ENCODE results near the gene ZNF8.
"Not testable (repeated sequence)": the region's sequence is repeated elsewhere in the genome, so short reads cannot be mapped to it uniquely, and the experiment has no call there.

The ZNF8 gene

DNA sequence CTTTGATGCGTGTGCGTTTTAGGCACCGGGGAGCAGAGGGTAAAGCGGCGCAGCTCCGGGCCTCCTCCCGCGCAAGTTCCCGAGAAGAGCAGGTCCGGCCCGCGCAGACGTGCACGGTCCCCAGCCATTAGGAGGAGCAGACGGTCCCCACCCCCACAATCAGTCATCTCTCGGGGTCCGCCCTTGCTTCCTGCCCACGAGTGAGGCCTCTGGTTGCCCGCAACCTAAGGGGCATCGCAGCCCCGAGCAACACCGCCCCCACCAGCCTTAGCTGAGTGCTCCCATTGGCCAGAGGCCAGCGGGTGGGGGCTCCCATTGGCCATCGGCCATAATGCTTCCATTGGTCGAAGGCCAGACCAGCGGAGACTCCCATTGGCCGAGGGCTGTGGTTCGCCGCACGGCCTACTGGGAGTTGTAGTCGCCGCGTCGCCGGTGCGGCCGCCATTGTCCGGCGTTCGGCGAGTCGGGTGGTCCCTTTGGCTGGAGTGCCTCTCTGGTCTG lies at the start of gene ZNF8:
ZNF8 (plus strand) TSS at position 415 of the 501 bp plus-strand sequence. CDS start 127 bp downstream, outside the sequence.
- DNase-seq: peak; percentile 98

DNA sequence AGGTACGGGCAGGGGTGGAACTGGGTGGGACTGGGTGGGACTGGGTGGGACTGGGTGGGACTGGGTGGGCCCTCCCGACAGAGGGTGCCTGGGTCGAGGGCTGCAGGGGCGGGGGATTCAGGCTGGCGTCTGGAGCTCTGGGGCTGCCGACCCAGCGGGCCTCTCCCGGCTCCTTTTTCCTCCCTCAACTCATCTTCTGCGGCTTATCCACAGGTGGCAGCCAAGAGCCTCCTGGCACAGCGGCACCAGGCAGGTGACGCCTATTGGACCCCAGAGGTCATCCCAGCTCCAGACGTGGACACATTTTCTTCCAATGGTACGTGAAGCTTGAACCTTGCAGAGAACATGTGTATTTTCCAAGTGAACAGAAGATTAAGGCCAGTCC lies 49.5 kb upstream of the ZNF8 start:
- DNase-seq: peak; percentile 15

DNA sequence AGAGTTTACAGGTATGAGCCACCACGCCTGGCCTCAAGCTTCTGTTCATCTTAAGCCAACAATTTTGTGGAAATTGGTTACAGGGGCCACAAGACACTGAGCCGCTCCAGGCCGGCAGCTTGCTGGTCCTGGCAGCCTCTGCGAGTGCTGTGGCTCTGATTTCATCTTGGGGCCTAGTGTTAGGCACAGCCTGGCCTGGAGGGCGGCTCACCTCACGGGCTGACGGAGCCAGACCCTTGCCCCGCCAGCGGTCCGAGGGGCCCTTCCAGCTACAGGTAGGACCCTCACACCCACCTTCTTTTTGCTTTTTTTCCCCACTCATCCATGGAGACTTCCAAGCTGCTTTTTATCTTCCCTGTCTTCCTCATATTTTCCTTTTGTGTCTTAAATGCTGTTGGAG lies 41.4 kb upstream of the ZNF8 start:
- DNase-seq: no peak

DNA sequence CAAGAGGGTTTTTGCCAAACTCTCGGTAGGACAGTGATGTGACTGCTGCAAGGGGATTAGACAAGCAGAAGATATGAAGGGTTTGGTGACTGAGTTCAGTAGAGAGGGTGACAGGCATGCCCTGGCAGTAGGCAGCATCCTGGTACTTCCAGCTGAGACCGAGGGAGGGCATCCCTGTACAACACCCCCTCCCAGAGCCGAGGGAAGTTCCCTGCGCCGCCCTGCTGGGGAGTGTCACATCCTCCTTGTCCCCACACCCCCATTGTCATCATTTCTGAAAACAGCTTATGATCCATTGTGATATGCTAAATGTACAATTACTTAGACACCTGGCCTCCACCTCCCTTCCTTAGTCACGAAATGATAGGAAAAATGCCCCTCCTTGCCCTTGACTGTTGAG lies 35.4 kb upstream of the ZNF8 start:
- no peak for DNase-seq

DNA sequence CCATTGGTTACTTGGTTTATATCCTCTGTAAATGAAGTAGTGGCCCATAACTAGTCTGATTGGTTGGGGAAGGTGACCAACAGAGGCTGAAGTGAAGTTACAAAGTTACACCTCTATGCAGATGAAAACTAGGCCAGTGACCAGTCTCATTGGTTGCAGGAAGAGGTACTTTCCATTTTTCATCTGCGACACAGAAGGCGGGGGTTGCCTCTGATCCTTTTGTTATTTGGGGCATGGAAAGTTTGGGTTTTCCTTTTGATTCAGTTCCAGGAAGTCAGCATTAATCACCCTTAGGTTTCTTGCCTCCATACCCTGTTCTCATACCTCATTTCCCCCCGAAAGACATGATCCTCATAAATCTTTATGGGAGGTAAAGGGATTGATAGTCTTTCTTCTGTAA lies 29.9 kb upstream of the ZNF8 start:
- no peak for DNase-seq

DNA sequence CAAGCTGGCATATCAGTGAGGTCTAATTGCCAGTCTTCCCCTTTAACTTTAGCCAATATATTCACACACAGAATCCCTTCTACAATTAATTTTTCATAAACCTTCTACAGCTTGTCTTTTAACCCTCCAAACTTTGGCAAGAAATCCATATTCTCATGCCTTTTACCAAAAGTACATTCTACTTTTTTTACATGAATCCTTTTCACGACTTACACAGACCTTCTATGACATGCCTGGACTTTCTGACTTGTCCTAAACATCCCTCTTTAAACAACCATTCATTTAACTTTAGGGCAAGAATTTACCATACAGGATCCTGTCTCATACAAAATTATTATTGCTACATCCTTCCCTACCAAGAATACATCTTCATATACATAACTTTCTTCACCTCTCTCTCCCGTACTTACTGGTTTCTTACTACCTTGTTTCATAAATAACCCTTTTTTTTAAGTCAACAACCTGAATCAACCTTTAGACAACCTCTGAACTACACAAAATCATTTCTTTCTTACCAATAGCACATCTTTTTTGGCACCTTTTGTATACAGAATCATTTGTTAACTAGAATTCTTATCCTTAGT lies 26.6 kb upstream of the ZNF8 start:
- no peak for DNase-seq

DNA sequence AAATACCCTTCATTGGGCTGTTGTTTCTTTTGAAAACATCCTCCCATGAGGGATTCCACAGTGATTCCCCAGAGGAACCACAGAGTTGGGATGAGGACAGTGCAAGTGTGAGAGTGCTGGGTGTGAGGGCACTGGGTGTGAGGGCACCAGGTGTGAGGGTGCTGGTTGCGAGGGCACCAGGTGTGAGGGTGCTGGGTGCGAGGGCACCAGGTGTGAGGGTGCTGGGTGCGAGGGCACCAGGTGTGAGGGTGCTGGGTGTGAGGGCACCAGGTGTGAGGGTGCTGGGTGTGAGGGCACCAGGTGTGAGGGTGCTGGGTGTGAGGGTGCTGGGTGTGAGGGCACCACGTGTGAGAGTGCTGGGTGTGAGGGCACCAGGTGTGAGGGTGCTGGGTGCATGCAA lies 20.5 kb upstream of the ZNF8 start:
- not testable (repeated sequence) for DNase-seq

DNA sequence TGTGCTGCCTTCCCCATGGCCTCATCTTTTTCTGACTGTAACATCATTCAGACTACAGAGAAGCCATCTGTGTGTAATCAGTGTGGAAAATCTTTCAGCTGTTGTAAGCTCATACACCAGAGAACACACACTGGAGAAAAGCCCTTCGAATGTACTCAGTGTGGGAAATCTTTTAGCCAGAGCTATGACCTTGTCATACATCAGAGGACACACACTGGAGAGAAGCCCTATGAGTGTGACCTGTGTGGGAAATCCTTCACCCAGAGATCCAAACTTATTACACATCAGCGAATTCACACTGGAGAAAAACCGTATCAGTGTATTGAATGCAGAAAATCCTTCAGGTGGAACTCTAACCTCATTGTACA lies 17.2 kb upstream of the ZNF8 start:
- DNase-seq: no peak

DNA sequence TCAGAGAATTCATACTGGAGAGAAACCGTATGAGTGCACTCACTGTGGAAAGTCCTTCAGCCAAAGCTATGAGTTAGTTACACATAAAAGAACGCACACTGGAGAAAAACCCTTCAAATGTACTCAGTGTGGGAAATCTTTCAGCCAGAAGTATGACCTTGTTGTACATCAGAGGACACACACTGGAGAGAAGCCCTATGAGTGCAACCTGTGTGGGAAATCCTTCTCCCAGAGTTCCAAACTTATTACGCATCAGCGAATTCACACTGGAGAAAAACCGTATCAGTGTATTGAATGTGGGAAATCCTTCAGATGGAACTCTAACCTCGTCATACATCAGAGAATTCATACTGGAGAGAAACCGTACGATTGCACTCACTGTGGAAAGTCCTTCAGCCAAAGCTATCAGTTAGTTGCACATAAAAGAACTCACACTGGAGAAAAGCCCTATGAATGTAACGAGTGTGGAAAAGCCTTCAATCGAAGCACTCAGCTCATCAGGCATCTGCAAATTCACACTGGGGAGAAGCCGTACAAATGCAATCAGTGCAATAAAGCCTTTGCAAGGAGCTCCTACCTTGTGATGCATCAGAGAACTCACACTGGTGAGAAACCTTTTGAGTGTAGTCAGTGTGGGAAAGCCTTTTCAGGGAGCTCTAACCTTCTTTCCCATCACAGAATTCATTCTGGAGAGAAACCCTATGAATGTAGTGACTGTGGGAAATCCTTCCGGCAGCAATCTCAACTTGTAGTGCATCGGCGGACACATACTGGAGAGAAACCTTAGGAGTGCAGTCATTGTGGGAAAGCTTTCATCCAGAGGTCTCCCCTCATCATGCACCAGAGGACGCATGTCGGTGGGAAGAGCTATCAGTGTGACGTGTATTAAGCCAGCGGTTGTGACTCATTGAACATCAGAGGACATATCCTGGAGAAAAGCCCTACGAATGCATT lies 16.5 kb upstream of the ZNF8 start:
- DNase-seq: no peak

DNA sequence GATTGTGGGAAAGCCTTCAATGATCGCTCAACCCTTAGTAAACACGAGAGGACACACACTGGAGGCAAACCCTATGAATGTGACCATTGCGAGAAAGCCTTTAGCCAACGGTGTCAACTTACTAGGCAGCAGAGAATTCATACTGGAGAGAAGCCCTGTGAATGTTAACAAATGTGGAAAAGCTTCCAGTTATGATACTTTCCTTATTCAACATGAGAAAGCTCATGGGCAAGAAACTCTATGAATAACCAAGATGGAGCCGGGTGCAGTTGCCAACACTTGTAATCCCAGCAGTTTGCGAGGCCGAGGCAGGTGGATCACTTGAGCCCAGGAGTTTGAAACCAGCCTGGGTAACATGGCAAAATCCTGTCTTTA lies 15.8 kb upstream of the ZNF8 start:
- DNase-seq: no peak

DNA sequence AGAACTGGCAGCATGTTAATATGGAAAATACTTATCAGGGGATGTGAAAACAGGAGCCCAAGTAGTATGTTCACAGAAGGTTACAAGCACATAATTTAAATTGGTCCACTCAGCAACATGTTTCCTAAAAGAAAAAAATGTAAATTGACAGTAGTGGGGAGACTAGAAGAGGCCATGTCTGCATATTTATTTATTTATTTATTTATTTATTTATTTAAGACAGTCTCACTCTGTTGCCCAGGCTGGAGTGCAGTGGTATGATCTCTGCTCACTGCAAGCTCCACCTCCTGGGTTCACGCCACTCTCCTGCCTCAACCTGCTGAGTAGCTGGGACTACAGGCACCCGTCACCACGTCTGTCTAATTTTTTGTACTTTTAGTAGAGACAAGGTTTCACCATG lies 13.7 kb upstream of the ZNF8 start:
- DNase-seq: no peak

DNA sequence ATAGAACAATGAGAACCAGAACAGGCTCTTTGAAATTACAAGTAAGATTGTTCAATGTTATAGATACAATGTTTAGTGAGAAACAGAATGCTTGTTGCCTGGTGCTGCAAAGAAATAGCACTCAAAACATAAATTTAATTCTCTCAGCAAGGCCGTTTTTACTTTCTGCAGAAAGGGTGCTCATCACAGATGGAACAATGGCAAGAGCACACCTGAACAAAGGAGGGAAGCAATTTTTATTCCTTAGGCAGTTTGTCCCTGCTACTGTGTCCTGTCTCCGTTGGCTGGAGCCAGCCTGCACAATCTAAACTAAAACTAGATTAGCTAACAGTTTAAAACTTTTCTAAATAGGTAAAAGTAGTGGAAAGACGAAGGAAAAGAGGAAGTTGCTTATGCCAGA lies 10.4 kb upstream of the ZNF8 start:
- DNase-seq: no peak

DNA sequence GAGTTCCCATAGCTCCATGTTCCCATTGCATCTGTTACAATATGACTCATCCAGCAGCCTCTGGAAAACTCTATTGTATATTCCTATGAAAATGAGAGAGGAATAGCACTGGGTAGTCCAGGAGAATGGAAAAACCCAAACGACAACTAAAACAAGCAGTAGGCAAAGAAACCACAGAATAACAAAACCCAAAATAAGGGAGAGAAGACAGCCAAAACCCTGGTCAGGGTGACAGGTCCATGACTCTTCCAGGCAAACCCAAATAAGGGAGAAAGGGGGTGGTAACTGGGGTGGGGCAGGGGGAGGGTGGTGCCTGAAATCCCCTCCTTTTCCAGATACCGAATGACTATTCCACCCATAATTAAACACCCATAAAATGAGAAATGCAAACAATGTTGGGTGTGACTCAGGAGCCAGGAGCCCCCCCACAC lies 4.0 kb upstream of the ZNF8 start:
- DNase-seq: no peak

DNA sequence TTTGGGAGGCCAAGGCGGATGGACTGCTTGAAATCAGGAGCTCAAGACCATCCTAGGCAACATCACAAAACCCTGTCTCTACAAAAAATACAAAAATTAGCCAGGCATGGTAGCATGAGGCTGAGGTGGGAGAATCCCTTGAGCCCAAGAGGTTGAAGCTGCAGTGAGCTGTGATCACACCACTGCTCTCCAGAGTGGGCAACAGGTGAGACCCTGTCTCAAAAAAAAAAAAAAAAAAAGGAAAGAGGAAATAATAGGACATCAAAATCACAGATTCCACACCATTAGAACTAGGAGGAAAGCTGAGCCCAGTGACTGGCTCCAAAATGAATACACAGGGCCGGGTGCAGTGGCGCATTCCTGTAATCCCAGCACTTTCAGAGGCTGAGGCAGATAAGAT lies 3.2 kb upstream of the ZNF8 start:
- DNase-seq: no peak

DNA sequence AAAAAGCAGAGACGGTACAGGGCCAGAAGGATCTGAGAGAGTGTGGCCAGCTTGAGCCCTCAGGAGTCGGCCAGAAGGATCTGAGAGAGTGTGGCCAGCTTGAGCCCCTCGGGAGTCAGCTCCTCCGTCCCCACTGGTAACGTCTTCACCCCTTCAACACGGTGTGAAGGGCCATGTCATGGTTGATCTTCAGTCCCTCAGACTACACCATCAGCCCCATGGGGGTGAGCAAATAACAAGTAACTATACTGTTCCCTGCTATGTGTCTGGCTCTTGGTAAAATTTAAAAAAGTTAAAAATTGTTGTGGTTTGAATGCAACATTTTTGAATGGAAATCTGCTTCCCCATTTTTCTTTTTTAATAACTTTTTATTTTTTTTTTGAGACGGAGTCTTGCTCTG lies 1.6 kb upstream of the ZNF8 start:
- DNase-seq: no peak

DNA sequence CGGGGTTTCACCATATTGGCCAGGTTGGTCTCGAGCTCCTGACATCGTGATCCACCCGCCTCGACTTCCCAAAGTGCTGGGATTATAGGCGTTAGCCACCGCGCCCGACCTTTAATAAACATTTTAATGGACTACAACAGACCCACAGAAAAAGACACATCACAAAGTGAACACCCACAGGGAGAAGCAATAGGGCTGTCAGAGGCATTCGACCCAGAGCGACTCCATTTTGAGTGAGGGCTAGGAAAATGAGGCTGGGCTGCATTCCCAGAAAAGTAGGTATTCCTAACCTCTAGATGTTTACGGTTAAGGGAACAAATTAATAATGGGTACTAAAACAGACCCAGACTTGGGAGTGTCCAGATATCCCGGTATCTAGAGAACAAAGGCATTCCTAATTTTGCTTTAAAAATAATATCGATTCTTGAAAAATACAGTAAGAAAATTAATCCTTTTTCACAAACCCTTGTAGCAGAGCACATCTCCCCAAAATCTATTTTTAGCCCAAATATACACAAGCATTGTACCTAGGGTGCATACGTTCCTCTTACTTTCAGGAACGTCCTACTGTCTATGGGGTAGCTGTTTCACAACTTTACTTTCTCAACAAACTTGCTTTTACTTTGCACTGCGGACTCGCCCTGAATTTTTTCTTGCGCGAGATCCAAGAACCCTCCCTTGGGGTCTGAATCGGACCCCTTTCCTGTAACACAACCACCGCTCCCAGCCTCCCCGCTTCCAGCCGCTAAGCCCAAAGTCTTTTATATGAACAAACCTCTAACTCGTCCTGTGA lies 811 bp upstream of the ZNF8 start:
- no peak for DNase-seq

DNA sequence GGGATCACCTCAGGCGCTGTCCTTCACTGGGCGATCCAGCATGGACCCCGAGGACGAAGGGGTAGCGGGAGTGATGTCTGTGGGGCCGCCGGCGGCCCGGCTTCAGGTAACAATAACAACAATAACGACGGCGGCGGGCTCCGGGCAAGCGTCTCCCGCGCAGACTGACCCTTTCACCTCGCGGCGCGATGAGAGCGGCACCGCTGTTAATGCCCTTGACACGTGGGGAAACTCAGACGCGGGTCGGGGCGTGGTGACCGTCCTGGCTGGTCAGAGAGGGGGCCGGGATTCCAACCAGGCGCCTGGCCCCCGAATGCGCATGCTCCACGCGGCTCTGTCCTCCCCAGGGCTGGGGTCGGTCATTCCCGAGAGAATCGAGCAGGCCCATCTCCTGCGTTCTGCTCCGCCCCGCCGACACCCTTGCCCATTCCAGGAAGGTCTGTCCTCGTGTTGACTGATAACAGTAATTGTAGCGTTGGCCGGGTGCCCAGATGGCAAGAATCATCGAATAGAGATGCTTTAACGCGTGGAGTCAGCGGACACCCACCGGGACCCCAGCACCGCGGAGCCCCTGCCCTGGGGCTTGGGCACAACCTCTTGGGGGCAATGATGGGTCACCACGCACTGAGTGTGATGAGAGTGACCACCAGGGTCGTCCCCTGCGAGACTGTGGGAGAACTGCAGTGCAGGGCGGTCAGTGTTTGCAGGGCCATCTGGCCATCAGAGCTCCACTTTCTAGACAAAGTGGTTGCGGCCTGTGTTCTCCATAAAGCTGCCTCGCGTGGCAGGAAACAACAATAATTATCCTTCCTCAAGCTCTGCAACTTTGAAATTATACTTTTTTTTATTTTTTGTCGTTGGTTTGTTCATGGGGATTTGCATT lies 528 bp downstream of the ZNF8 start:
- DNase-seq: peak; percentile 52

DNA sequence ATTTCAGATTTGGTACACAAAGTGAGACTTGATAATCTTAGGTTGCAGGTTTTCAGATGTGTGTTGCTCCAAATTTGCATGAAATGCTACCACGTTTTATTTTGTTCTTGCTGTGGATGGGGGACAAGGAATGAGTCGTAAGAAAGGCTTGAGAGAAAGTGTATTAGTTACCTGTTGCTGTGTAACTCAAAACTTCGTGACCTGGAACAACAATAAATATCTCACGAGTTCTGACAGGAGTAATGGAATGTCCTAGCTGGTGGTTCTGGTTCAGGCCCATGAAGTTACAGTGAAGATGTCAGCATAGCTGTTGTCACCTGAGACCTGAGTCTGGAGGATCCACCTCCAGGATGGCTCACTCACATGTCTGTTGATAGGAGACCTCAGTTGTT lies 1.2 kb downstream of the ZNF8 start:
- no peak for DNase-seq

DNA sequence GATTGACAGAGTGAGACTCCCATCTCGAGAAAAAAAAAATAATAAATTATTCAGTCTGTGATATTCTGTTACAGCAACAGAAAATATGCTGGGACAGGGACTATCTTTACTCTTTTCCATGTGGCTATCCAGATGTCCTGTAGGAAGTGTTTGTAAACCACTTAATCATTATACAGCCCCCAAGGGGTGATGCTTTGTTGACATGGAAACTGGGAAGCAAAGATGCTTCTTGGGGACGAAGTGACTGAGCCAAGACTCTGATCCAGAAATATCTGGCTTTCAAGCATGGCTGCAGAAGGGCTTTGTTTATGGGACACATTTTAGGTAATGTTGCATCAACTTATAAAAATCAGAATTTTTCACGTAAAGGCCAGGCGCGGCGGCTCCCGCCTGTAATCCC lies 5.4 kb downstream of the ZNF8 start:
- DNase-seq: no peak

DNA sequence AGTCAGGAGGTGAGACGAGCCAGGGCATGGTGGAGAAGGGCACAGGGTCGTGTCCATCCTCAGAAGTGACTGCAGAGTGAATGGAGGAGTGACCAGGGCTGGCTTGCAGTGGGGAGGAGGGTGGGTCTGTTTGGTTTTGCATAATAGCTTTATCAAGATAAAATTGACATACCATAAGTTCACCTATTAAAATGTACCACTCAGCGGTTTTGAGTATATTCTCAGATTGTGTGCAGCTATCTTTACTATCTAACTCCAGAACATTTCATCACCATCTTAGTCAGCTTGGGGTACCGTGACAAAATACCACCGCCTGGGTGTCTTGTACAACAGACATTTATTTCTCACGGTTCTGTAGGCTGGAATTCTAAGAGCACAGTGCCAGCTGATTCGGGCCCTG lies 13.2 kb downstream of the ZNF8 start:
- no peak for DNase-seq

DNA sequence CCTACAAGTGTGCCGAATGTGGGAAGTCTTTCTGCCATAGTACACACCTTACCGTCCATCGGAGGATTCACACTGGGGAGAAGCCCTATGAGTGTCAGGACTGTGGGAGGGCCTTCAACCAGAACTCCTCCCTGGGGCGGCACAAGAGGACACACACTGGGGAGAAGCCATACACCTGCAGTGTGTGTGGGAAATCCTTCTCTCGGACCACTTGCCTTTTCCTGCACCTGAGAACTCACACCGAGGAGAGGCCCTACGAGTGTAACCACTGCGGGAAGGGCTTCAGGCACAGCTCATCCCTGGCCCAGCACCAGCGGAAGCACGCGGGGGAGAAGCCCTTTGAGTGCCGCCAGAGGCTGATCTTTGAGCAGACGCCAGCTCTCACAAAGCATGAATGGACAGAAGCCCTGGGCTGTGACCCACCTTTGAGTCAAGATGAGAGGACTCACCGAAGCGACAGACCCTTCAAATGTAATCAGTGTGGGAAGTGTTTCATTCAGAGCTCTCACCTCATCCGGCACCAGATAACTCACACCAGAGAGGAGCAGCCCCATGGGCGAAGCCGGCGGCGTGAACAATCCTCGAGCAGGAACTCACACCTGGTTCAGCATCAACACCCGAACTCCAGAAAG lies 16.1 kb downstream of the ZNF8 start:
- DNase-seq: no peak

DNA sequence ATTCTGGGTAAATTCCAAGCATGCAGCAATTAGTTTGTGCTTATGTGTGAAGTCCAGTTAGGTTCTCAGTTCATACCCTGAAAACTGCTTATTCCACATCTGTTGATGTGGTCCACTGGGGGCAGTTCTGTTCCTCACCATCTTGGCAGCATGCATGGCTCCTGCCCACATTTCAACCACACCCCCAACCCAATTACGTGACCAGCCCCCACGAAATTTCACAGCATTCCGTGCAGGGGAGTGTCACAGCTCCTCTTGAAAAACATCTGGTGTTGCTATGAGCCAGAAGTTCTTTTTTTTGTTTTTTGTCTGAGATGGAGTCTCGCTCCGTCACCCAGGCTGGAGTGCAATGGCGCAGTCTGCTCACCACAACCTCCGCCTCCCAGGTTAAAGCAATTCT lies 17.3 kb downstream of the ZNF8 start:
- DNase-seq: no peak
